Measurements from ENCODE around the gene RAPGEF3.

Gene RAPGEF3

GRCh38 chr12:47758834-47759690, at the start of gene RAPGEF3:
RAPGEF3 (minus strand) TSS chr12:47758880; CDS start chr12:47758556, 324 bp downstream.
- TF ChIP-seq CTCF (conservative IDR thresholded peaks at IDR 0.05), result peak; percentile 75
- H3K27ac ChIP-seq, result peak within 1 kb of the TSS; percentile 78

GRCh38 chr12:47808050-47808449, 49.4 kb upstream of the RAPGEF3 start:
- no peak overlapping the region for H3K27ac ChIP-seq
- no peak for TF ChIP-seq CTCF (conservative IDR thresholded peaks at IDR 0.05)

GRCh38 chr12:47807338-47807737, 48.7 kb upstream of the RAPGEF3 start:
- TF ChIP-seq CTCF (conservative IDR thresholded peaks at IDR 0.05), result no peak
- no peak overlapping the region for H3K27ac ChIP-seq

GRCh38 chr12:47805417-47805816, 46.7 kb upstream of the RAPGEF3 start:
- TF ChIP-seq CTCF (conservative IDR thresholded peaks at IDR 0.05), result no peak
- H3K27ac ChIP-seq, result peak overlapping the region; percentile 97

- TF ChIP-seq CTCF (conservative IDR thresholded peaks at IDR 0.05), result no peak
These were observed 45.5 kb upstream of the RAPGEF3 start for GRCh38 chr12:47804171-47804570.

GRCh38 chr12:47803191-47803875, 44.7 kb upstream of the RAPGEF3 start:
- no peak for TF ChIP-seq CTCF (conservative IDR thresholded peaks at IDR 0.05)
- H3K27ac ChIP-seq, result peak overlapping the region; percentile 97

More at GRCh38 chr12:47804171-47804570, 45.5 kb upstream of the RAPGEF3 start:
- H3K27ac ChIP-seq, result peak overlapping the region; percentile 97

- peak; percentile 21; the same call in 1 of the 2 replicates for TF ChIP-seq CTCF (conservative IDR thresholded peaks at IDR 0.05)
- H3K27ac ChIP-seq, result peak overlapping the region; percentile 97
These were observed 43.6 kb upstream of the RAPGEF3 start for GRCh38 chr12:47802312-47802711.

Measured in VCaP (cell line).